SK-N-SH (cell line): ENCODE data around the gene NUP160.

Experiments used
- EP300 ChIP-seq, 2 experiments: IDR thresholded peaks; 2 replicates each; pipeline versions ENCODE4 v1.4.0 to v1.6.1; 2012; ENCODE audit warnings: borderline replicate concordance in 1 of 2, low read depth in 1 of 2, low read length in 1 of 2
- FOSL2 ChIP-seq: IDR thresholded peaks from 2 replicates; pipeline ENCODE4 v1.4.0; 2012; ENCODE audit warnings: low read depth, mild to moderate bottlenecking, moderate library complexity, borderline replicate concordance
- NRF1 ChIP-seq: IDR thresholded peaks from 2 replicates; pipeline ENCODE4 v1.6.1; 2012; ENCODE audit warnings: low read depth, mild to moderate bottlenecking, low read length
- POLR2AphosphoS5 ChIP-seq: IDR thresholded peaks from 2 replicates; pipeline ENCODE4 v1.6.1; 2012; ENCODE audit warnings: low read depth, low read length
- RAD21 ChIP-seq: IDR thresholded peaks from 2 replicates; pipeline ENCODE4 v1.6.1; 2012; ENCODE audit warnings: mild to moderate bottlenecking, low read length
- RFX5 ChIP-seq: IDR thresholded peaks from 2 replicates; pipeline ENCODE4 v1.6.1; 2012; ENCODE audit warnings: mild to moderate bottlenecking, improper control_type of control experiment, low read length
- TAF1 ChIP-seq: IDR thresholded peaks from 2 replicates; pipeline ENCODE4 v1.6.1; 2012; ENCODE audit warnings: low read depth, mild to moderate bottlenecking, low read length, moderate library complexity, borderline replicate concordance
- TCF12 ChIP-seq: IDR thresholded peaks from 2 replicates; pipeline ENCODE4 v1.4.0; 2012
- TF ChIP-seq, protein P1 (sequence below): fragments of 150-350 bp; IDR thresholded peaks from 2 replicates; pipeline ENCODE4 v1.6.1; 2017; ENCODE audit warnings: antibody characterized with exemption, low read length, low read depth, borderline replicate concordance
- TF ChIP-seq, protein P2 (sequence below): fragments of 200-600 bp; sonication (generic); IDR thresholded peaks from 2 replicates; pipeline ENCODE4 v1.6.1; 2017; ENCODE audit warnings: antibody characterized with exemption, mild to moderate bottlenecking, moderate library complexity
- TF ChIP-seq, protein P3 (sequence below): IDR thresholded peaks from 2 replicates; pipeline ENCODE4 v1.4.0; 2012; ENCODE audit warnings: low read depth, borderline replicate concordance
- TF ChIP-seq, protein P4 (sequence below): IDR thresholded peaks from 2 replicates; pipeline ENCODE4 v1.4.0; 2012; ENCODE audit warnings: low read depth

DNA sequence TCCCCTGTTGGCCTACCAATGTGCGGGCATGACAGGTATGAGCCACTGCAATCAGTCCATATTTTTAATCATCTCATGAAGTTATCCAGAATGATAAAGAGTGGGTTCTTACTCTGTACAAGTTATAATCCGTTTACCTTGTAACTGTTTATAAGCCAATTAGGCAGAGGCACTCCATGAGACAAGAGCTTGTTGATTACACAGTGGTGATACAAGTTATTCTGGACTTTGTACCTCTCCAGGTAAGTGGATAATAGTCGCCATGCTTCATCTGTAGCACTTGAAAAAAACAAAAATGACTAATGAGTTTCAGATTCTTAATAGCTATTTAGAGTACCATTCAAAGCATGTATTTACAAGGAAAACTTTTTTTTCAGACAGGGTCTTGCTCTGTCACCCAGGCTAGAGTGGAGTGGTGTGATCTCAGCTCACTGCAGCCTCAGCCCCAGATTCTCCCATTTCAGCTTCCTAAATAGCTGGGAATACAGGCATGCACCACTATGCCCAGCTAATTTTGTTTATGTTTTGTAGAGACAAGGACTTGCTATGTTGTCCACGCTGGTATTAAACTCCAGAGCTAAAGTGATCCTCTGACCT lies 63.3 kb downstream of the NUP160 start:
- TF ChIP-seq, protein P1, sequence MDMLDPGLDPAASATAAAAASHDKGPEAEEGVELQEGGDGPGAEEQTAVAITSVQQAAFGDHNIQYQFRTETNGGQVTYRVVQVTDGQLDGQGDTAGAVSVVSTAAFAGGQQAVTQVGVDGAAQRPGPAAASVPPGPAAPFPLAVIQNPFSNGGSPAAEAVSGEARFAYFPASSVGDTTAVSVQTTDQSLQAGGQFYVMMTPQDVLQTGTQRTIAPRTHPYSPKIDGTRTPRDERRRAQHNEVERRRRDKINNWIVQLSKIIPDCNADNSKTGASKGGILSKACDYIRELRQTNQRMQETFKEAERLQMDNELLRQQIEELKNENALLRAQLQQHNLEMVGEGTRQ, result no peak
- TF ChIP-seq POLR2AphosphoS5 (no peak), TCF12 (no peak), FOSL2 (no peak), RAD21 (no peak), EP300 (IDR thresholded peaks at IDR 0.05; ENCODE audit: borderline replicate concordance in 1 of 2, low read depth in 1 of 2, low read length in 1 of 2) (no peak), NRF1 (no peak), TAF1 (no peak), RFX5 (no peak)
- TF ChIP-seq, protein P2, sequence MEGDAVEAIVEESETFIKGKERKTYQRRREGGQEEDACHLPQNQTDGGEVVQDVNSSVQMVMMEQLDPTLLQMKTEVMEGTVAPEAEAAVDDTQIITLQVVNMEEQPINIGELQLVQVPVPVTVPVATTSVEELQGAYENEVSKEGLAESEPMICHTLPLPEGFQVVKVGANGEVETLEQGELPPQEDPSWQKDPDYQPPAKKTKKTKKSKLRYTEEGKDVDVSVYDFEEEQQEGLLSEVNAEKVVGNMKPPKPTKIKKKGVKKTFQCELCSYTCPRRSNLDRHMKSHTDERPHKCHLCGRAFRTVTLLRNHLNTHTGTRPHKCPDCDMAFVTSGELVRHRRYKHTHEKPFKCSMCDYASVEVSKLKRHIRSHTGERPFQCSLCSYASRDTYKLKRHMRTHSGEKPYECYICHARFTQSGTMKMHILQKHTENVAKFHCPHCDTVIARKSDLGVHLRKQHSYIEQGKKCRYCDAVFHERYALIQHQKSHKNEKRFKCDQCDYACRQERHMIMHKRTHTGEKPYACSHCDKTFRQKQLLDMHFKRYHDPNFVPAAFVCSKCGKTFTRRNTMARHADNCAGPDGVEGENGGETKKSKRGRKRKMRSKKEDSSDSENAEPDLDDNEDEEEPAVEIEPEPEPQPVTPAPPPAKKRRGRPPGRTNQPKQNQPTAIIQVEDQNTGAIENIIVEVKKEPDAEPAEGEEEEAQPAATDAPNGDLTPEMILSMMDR, result no peak
- TF ChIP-seq, protein P3, sequence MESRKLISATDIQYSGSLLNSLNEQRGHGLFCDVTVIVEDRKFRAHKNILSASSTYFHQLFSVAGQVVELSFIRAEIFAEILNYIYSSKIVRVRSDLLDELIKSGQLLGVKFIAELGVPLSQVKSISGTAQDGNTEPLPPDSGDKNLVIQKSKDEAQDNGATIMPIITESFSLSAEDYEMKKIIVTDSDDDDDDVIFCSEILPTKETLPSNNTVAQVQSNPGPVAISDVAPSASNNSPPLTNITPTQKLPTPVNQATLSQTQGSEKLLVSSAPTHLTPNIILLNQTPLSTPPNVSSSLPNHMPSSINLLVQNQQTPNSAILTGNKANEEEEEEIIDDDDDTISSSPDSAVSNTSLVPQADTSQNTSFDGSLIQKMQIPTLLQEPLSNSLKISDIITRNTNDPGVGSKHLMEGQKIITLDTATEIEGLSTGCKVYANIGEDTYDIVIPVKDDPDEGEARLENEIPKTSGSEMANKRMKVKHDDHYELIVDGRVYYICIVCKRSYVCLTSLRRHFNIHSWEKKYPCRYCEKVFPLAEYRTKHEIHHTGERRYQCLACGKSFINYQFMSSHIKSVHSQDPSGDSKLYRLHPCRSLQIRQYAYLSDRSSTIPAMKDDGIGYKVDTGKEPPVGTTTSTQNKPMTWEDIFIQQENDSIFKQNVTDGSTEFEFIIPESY, result no peak
- TF ChIP-seq, protein P4, sequence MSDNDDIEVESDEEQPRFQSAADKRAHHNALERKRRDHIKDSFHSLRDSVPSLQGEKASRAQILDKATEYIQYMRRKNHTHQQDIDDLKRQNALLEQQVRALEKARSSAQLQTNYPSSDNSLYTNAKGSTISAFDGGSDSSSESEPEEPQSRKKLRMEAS, result no peak
